Hypothalamus (tissue), 51 donors: ENCODE data around the gene HSDL2.

Experiments used
- DNase-seq, 51 donors: peaks; one replicate each; lab custom pipeline; 2025; lab: John Stamatoyannopoulos, UW

Gene HSDL2

DNA sequence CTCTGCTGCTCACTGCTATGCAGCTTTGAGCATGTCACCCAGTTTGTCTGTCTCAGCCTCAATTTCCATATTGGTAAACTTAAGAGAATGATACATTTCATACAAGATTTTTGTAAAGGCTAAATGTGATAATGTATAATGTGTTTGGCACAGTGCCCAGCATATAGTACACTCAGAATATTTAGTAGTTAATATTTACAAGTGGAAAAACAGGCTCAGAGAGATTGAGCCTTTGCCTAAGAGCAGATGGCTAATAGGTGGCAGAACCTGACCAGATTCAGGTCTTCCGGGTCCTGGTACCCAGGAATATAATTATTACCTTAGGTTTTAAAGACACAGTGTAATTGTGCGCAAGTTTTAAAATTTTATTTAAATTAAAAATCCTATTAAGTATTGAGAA is 59.9 kb downstream of the HSDL2 start:
- DNase-seq, result no peak

DNA sequence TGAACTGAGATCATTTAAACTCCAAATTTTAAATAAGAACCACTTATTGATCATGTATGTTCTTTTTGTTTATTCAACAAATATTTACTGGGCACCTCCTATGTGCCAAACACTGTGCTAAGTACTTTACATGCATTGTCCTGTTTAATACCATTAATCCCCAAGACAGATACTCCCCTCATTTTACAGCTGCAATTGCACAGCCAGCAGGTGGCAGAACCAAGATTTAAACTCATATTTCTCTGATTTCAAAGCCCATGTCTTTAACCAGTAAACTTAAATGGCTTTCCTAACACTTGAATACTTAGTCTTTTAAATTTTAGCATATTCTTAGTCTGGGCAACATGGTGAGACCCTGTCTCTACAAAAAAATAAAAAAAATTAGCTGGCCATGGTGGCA is 63.3 kb downstream of the HSDL2 start:
- DNase-seq, result peak in 7 of 51 donors; percentile 0 to 19 (median 3)

DNA sequence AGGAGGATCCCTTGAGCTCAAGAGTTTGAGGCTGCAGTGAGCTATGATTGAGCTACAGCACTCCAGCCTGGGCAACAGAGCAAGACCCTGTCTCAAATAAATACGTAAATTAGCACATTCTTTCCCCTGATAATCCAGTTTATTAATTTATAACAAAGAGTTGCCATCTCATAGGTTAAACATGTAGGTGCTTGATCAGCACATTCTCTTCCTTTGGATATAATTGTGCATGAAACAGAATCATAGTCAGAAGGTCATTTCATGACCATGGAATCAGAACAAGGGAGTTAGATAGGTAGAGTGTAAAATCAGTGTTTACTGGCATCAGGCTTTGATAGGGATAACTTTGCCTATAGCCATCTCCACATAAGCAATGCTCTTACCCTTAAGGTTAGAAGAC is 63.7 kb downstream of the HSDL2 start:
- DNase-seq, result no peak

DNA sequence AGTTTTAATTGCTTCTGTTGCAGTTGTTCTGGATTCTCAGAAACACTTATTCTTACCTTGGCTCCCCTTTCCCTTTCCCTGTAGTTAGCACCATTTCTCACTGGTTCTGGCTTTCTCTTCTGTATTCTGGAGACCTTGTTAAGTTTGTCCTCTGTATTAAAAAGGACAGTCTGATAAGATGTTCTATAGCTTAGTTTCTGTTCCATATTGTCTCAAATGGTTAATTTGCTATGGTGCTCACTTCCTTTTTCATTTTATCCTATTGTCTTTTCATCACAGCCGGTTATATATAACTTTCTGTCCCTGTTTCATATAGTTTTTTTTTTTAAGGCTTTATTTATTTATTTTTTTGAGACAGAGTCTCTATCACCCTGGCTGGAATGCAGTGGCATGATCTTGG is 65.3 kb downstream of the HSDL2 start:
- no peak for DNase-seq

DNA sequence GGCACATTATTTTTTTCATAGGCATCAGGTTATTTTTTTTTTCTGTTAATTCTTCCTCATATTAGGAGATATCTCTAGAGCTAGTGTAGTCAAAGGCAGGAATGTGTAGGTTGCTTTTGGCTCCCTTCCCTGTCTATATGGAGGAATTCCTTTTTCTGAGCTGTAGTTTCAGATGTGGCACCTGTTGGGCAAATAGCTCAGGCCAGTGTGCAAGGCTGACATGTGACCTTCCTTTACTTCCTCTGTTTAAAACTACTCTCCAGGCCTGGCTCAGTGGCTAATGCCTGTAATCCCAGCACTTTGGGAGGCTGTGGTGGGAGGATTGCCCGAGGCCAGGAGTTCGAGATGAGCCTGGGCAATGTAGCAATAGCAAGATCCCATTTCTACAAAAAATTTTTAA is 66.2 kb downstream of the HSDL2 start:
- no peak for DNase-seq

DNA sequence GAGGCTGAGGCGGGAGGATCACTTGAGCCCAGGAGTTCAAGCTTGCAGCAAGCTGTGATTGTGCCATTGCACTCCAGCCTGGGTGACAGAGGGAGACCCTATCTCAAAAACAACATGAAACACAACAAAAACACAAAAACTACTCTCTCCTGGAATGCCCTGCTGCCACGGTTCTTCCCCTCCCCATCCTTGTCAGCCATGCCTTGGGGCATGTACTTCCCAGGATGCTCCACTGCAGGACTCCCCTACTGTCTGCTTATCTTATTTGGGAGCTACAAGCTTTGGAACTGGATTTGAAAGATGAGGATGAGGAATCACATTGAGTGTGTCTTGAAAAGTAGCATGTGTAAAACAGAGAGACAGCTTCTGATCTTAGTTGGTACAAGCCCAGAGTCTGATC is 66.6 kb downstream of the HSDL2 start:
- DNase-seq, result no peak

DNA sequence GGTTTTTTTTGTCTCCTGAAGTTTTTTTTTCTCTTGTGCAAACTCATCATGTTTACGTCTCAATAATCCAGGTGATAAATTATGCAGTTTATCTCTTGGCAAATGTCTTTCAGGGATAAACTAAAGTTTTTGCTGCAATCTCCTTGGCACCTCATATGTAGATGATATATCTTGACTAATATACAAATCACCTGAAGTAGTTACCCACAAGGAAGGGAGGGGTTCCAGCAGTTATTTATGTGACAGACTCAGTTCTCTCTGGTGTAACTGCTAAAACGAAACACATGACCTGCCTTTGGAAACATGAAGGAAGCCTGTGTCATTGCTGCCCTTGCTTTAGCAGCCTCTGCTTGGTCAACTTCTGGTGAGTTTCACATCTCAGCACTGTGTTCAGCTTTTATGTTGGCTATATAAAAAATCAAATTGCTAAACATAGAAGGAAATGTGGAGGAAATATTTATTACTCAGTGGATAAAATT is 67.4 kb downstream of the HSDL2 start:
- no peak for DNase-seq

DNA sequence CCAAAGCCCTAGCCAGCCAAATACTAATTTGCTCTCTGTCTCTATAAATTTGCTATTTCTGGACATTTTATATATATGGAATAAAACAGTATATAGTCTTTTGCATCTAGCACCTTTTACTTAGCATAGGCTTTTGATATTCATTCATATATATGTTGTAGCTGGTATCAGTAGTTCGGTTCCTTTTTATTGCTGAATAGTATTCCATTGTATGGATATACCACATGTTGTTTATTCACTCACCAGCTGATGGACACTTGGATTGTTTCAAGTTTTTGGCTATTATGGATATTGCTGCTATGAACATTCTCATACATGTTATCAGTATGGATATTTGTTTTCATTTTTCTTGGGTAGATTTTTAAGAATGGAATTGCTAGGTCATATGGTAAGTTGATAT is 82.9 kb downstream of the HSDL2 start:
- no peak for DNase-seq

DNA sequence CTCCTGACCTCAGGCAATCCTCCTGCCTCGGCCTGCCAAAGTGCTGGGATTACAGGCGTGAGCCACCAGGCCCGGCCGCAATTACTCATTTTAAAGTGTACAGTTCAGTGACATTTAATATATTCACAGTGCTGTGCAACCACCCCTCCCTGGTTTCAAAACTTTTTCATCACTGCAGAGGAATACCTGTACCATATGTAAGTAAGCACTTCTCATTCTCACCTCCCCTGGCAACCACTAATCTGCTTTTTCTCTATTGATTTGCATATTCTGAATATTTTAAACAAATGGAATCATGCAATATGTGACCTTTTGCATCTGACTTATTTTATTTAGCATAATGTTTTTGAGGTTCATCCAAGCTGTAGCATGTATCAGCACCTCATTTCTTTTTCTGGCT is 85.4 kb downstream of the HSDL2 start:
- no peak for DNase-seq

DNA sequence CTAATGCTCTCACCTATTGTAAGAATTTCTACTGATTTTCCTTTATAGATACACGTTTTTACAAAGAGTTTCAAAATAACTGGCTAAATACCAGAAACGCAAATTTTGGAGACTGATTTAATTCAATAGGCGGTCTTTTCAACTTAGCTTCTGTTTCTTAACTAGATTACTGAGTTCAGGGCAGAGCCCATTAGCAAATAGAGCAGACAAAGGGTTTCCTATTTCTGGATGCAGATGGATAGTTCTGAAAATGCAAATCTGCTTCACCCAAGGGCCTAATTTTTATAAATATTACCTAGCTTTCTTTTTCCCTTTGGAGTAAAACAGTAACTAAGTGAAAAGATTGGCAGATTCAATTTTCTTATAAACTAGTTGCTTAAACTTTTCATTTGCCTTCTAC is 93.1 kb downstream of the HSDL2 start:
- DNase-seq, result no peak

DNA sequence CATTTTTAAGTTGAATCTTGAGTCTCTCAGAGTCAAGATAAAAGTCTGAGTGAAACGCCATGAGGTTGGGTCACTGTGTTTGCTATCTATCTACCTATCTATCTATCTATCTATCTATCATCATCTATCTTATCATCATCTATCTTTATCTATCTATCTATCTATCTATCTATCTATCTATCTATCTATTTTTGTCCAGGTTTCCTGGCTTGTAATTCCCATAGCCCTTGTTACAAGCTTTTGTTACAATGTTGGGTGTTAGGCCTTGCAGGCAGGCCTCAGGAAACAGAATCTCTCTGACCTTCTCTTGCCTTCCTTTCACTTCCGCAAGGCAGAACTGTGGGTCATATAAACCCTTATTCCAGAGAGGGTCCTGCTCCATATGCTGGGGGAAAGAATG is 94.1 kb downstream of the HSDL2 start:
- no peak for DNase-seq

DNA sequence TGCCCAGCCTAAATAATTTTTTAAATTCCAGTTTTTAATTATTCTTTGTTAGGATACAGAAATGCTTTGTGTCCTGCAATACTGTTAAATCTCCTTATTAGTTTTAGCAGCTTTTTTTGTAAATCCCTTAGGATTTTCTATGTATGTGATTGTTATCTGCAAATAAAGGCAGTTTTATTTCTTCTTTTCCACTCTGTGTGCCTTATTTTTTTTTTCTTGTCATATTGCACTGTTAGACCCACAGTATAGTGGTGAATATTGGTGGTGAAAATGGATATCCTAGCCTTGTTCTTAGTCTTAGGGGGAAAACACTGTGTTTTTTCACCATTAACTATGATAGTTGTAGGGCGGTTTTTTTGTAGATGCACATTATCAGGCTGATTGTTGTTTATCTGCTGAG is 95.4 kb downstream of the HSDL2 start:
- no peak for DNase-seq

DNA sequence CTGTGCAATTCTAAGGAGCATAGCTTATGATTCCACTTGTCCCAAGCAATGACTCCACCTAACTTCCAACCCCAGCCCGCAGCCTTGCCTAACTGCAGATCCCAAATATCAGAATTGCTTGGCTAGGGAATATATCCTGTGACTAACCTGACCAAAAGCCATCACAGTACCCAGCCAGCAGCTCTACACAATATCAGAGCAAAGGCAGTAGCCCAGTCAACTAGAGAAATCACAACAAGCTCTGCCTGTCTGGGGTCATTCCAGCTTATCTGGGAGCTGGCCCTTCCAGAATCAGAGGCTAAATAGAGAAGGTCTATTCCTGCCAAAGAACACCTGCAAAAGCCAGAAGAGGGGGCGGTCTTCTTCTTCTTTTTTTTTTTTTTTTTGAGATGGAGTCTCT is 97.4 kb downstream of the HSDL2 start:
- DNase-seq, result no peak

DNA sequence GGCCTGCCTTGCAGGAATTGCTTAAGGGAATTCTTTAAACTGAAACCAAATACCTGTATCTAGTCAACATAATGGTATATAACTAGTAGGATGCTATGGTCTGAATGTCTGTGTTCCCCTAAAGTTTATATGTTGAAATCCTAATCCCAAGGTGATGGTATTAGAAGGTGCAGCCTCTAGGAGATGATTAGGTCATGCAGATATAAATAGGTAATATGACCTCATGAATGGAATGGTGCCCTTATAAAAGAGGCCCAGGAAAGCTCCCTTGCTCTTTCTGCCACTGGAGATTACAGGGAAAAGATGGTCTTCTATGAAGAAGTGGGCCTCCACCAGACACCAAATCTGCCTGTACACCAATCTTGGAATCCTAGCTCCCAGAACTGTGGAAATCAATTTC is 99.3 kb downstream of the HSDL2 start:
- no peak for DNase-seq

DNA sequence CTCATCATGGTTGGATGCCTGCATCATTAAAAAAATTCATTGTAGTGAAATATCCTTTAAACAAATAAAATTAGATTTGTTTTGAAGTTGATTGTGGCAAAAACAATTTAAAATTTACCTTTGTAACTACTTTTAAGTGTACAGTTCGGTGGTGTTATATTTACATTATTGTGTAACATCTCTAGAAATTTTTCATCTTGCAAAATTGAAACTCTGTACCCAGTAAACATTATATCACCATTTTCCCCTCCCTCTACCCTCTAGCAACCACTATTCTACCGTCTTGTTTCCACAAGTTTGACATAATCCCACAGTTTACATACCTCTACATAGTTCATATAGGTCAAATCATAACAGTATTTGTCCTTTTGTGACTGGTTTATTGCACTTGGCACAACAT is 104.7 kb downstream of the HSDL2 start:
- DNase-seq, result no peak

DNA sequence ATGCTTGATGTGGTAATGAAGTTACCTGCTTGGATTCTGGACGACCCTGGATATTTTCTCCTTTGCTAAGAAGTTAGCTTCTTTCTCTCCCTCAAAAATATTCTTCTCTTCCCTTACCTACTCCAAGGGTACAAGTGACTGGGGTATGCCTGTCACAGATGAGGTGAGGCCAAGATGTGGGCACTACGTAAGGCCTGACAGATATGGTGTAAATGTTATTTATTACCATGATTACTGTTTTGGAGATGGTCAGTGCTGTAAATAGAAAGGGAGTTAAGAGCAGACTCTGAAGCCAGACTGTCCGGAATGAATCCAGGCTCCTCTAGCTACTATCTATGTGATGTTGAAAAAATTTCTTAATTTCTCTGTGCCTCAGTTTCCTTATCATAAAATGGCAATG is 105.7 kb downstream of the HSDL2 start:
- DNase-seq, result no peak

DNA sequence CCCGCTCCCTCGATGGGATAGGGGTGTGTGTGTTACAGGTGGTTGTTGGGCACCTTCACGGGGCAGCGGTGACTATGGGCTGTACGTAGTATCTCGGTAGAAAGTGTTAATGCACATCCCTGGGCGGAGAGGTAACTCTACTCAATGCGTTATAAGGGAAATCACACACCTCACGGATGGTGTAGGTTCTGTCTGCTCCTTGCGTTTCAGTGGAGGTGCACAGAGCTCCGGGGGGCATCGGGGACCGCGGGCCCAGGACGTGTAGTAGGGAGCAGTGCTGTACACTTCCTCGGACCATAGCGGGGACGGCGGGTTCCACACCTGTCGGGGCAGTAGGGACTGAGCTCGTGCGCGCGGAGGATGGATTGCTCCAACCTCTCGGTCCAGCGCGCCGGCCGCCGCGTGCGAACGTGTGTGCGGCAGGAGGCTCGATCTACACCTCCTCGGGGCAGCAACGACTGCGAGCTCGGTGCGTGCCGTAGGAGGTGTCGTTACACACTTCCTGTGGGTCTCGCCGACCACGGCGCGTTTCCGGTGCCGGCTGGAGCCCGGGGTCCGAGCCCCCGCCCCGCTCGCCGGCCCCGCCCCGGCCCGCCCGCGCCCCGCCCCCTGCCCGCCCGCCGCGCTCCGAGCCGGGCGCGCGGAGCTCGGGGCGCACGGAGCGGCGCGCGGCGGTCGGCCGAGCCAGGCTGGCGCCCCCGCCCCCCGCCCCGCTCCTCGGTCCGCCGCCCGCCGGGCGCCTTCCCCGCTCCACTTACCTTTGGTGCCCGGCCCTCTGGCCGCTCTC is 106.5 kb downstream of the HSDL2 start, which contains the start of gene KIAA1958:
TSS of gene KIAA1958 (plus strand) at position 607 of the 787 bp plus-strand sequence. CDS start 87,254 bp downstream, outside the sequence.
- DNase-seq, result peak in 48 of 51 donors; percentile 19 to 83 (median 63)

DNA sequence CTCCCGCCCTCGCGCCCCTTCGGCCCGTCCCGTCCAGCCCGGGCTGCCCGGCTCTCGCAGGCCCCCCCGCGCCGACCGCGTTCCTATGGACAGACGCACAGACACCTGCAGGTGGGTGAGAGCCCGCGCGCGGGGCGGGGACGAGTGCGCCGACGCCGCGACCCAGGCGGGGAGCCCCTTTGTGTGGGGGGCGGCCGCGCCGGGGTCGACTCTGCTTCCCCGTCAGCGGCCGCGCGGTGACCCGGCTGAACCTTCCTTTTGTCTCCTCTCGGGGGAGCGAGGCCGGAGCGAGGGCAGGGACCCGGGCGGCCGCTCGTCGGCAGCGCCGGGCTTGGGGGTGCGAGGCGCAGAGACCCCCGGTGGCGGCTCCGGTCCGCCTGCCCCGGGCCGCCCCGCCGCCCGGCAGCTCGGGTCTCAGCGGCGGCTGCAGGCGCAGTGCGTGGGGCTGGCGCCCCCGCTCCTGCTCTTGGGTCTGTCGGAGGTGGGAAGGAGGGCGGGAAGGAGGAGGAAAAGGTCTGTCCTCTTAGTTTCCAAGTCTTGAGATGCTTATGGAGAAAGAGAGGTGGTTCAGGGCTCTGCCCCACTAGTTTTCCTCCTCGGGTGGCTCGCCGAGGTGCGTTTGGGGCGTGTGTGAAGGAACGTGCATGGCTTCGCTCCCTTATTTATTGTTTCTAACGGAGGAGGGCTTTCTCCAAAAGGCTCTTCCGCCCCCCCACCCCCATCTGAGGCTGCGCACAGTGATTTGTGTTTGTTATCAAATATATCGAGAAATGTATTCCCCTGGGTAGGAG is 107.3 kb downstream of the HSDL2 start:
- DNase-seq, result peak in 41 of 51 donors; percentile 11 to 73 (median 43)

DNA sequence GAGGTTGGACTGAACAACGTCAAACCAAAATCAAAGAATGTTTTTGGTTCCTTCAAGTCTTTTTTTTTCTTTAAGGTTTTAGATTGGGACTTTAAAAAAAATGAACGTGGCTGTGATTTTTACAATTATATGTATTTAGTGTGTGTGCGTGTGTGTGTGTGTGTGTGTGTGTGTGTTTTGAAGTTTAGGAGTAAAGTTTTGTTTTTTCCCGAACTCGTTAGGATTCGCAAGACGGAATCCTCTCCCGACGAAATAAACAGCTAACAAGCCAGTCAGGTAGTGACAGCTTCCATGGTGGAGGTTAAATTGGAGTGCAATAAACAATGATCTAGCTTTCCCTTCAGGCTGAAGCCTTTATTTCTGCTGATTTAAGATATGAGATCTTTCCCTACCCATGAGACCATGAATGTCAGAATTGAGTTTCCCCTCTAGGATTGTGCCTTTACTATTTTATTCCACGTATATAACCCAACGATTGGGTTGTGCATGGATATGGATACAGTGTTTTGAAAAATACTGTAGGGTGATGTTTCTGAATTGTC is 108.0 kb downstream of the HSDL2 start:
- DNase-seq, result peak in 2 of 51 donors; percentile 50 to 79

DNA sequence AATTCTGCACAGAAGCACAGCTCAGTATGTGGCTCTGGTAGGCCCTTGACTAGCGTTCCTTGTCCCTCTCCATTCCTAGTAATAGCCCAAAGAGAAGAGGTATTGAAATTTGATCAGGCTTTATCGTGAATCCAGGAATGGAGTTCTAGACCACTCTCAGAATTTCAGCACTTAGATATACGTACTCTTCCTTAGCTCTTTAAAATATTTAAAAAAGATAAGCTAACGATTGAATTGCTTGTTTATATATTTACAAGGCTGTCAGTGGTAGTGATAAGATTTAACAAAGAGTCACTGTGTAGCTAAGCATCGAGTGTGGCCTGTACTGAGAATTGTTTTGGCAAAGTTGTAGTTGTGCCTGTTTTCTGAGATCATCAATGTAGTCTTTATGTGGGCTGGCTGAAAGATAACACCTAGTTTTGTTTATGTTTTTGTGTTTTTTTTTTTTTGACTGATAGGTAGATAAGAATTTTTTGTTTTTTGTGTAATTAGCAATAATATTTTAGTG is 109.2 kb downstream of the HSDL2 start:
- peak in 3 of 51 donors; percentile 13 to 68 (median 26) for DNase-seq
